ENCODE measurements around the gene ARHGAP23. TPM values are rescaled to one million over a fixed set of nuclear protein-coding genes. Genes with fewer than 3 reads are reported as not detected.
A peak's percentile ranks its signal among the peaks of the same experiment; 100 is the strongest.
"Not testable (repeated sequence)": the region's sequence is repeated elsewhere in the genome, so short reads cannot be mapped to it uniquely, and the experiment has no call there.

The ARHGAP23 gene
- total RNA-seq, 1 experiment from 2014 or later = 97.9 TPM

DNA sequence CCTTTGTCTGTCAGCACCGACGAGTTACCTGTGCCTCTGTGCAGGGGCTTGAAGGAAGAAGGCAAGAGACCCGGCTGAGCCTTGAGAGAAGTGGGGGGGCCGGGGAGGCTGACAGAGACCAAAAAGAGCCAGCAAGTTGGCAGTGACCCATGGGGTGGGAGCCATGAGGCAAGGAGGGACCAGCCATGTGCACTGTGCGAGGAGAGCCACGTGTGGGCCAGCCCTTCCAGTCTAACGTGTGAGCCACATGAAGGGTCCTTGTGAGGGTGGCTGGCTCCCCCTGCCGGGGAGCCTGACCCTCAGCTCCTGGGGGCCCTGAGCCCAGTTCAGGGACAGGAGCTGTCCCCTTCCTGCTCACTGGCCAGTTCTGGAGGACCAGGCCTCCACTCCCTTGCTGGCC lies 46.4 kb downstream of the ARHGAP23 start:
- H2BK20ac ChIP-seq (ENCODE audit: low read depth, low read length, poor library complexity, severe bottlenecking); H3K4ac ChIP-seq (ENCODE audit: low read depth, low read length); H3K27me3 Mint-ChIP-seq (ENCODE audit: low read depth); H4K91ac ChIP-seq (ENCODE audit: insufficient read length, low read depth, low read length); H3K4me1 ChIP-seq (ENCODE audit: insufficient read depth, low read length); H3K14ac ChIP-seq (ENCODE audit: insufficient read depth, low read length); H3K9me3 Mint-ChIP-seq; H3K4me2 ChIP-seq (ENCODE audit: insufficient read depth, insufficient read length, low read length); H3K27me3 ChIP-seq (ENCODE audit: insufficient read depth, low read length); DNase-seq; H3K27ac ChIP-seq (ENCODE audit: insufficient read length, low read depth, low read length); H3K23me2 ChIP-seq (ENCODE audit: insufficient read length, low read depth, low read length, poor library complexity, severe bottlenecking); H3K9me3 ChIP-seq (ENCODE audit: control insufficient read depth, low read depth, low read length); H4K20me1 ChIP-seq (ENCODE audit: control insufficient read depth, insufficient read depth, insufficient read length); H2BK5ac ChIP-seq (ENCODE audit: insufficient read length, low read length); H2BK12ac ChIP-seq (ENCODE audit: insufficient read length, low read depth, low read length); H3K56ac ChIP-seq (ENCODE audit: insufficient read length, low read depth, low read length); H2AK5ac ChIP-seq (ENCODE audit: insufficient read length, low read length); H3K79me2 ChIP-seq (ENCODE audit: insufficient read depth, low read length); H3K23ac ChIP-seq (ENCODE audit: insufficient read length, low read depth, low read length); H2BK120ac ChIP-seq (ENCODE audit: low read depth, low read length, poor library complexity, severe bottlenecking); H3K4me3 Mint-ChIP-seq; H3K18ac ChIP-seq (ENCODE audit: insufficient read length, low read depth, low read length); H3K9ac ChIP-seq (ENCODE audit: extremely low read depth, insufficient read length, low read length); H4K8ac ChIP-seq (replicated peaks; ENCODE audit: insufficient read length, low read depth, low read length); H2AFZ ChIP-seq (ENCODE audit: low read length); H3K79me1 ChIP-seq (ENCODE audit: insufficient read depth, low read depth, low read length, poor library complexity, severe bottlenecking); H2BK15ac ChIP-seq (ENCODE audit: low read depth, low read length); H4K5ac ChIP-seq (ENCODE audit: insufficient read length, low read depth, low read length); H3T11ph ChIP-seq (ENCODE audit: low read length): not testable (repeated sequence)
- TF ChIP-seq, protein P1, sequence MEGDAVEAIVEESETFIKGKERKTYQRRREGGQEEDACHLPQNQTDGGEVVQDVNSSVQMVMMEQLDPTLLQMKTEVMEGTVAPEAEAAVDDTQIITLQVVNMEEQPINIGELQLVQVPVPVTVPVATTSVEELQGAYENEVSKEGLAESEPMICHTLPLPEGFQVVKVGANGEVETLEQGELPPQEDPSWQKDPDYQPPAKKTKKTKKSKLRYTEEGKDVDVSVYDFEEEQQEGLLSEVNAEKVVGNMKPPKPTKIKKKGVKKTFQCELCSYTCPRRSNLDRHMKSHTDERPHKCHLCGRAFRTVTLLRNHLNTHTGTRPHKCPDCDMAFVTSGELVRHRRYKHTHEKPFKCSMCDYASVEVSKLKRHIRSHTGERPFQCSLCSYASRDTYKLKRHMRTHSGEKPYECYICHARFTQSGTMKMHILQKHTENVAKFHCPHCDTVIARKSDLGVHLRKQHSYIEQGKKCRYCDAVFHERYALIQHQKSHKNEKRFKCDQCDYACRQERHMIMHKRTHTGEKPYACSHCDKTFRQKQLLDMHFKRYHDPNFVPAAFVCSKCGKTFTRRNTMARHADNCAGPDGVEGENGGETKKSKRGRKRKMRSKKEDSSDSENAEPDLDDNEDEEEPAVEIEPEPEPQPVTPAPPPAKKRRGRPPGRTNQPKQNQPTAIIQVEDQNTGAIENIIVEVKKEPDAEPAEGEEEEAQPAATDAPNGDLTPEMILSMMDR (conservative IDR thresholded peaks at IDR 0.05) = peak; percentile 58
- WGBS (ENCODE audit: extremely low coverage, insufficient read length, low lambda C conversion rate) = no CpG with 5 or more reads among the region's 8 CpGs
- peaks cover 4 to 24% of the 10 kb centered on the region in 2 experiments for H3K4me1 Mint-ChIP-seq
- H3K27ac Mint-ChIP-seq = peak overlapping the region in 1 of 3 experiments; percentile 73; a peak in 3 of 7 replicates
- peaks cover 29 to 75% (median 38%) of the 10 kb centered on the region in 3 experiments; a peak in 6 of 7 replicates for H3K36me3 Mint-ChIP-seq (ENCODE audit: insufficient read depth in 1 of 3, low read depth in 3 of 3)
